HepG2 (cell line): ENCODE measurements around the gene GNA12. TPM values are rescaled to one million over a fixed set of nuclear protein-coding genes. Genes with fewer than 3 reads are reported as not detected.
A peak's percentile ranks its signal among the peaks of the same experiment; 100 is the strongest.

Source experiments
- DPF2 ChIP-seq: sonication (generic); formaldehyde crosslinking; IDR thresholded peaks from 2 replicates; pipeline ENCODE4 v1.4.0; 2020; ENCODE audit warnings: mild to moderate bottlenecking, low read depth, missing genetic modification reagents, borderline replicate concordance
- KMT2B ChIP-seq: IDR thresholded peaks from 2 replicates; pipeline ENCODE4 v1.6.1; 2016; ENCODE audit warnings: missing genetic modification reagents, missing compliant biosample characterization
- NFYC ChIP-seq: IDR thresholded peaks from 2 replicates; pipeline ENCODE4 v1.6.1; 2016; ENCODE audit warnings: missing genetic modification reagents, missing compliant biosample characterization
- SP4 ChIP-seq: sonication (generic); formaldehyde crosslinking; IDR thresholded peaks from 2 replicates; pipeline ENCODE4 v1.8.1; 2023; ENCODE audit warnings: mild to moderate bottlenecking, missing genetic modification reagents
- TBL1XR1 ChIP-seq: fragments of 150-350 bp; IDR thresholded peaks from 2 replicates; pipeline ENCODE4 v1.6.1; 2014; ENCODE audit warnings: borderline replicate concordance, low read length; ENCODE audit not compliant: partially characterized antibody
- ZNF224 ChIP-seq: sonication (generic); formaldehyde crosslinking; IDR thresholded peaks from 2 replicates; pipeline ENCODE4 v1.5.0; 2020; ENCODE audit warnings: mild to moderate bottlenecking, missing genetic modification reagents
- ZNF432 ChIP-seq: sonication (generic); formaldehyde crosslinking; IDR thresholded peaks from 2 replicates; pipeline ENCODE4 v1.5.0; 2020; ENCODE audit warnings: missing genetic modification reagents, mild to moderate bottlenecking, borderline replicate concordance
- ZNF451 ChIP-seq: sonication (generic); formaldehyde crosslinking; IDR thresholded peaks from 2 replicates; pipeline ENCODE4 v1.5.0; 2020; ENCODE audit warnings: mild to moderate bottlenecking, missing genetic modification reagents
- ZNF597 ChIP-seq: sonication (generic); formaldehyde crosslinking; IDR thresholded peaks from 2 replicates; pipeline ENCODE4 v1.5.0; 2020; ENCODE audit warnings: missing genetic modification reagents
- polyA plus RNA-seq, 8 experiments: library from polyadenylated mRNA; depleted of rRNA in 3 of 8; stranded (reverse) in 7 of 8; unstranded in 1 of 8; fragments of >200 nt; fragmentation: Illumina TruSeq in 4 of 8; extraction: Trizol in 4 of 8; gene quantifications; 2 replicates each; pipeline versions ENCODE4 v1.2.1 to v1.2.3, GENCODE V29; 2011 to 2016; ENCODE audit warnings: low read depth in 4 of 8, missing spikeins in 1 of 8, mixed read lengths in 1 of 8; ENCODE audit not compliant: insufficient read depth in 1 of 8
- total RNA-seq, 5 experiments: library from RNA; depleted of rRNA; stranded (reverse); fragments of >200 nt; fragmentation: Illumina TruSeq; extraction: Trizol; gene quantifications; 2 replicates each; pipeline ENCODE4 v1.2.3, GENCODE V29; 2016; ENCODE audit warnings: low read depth in 1 of 5
- TF ChIP-seq, protein P1 (sequence below): sonication (generic); formaldehyde crosslinking; IDR thresholded peaks from 2 replicates; pipeline ENCODE4 v1.5.1; 2020; ENCODE audit warnings: mild to moderate bottlenecking, missing genetic modification reagents, borderline replicate concordance
- TF ChIP-seq, protein P2 (sequence below): sonication (generic); formaldehyde crosslinking; IDR thresholded peaks from 2 replicates; pipeline ENCODE4 v1.5.1; 2020; ENCODE audit warnings: missing genetic modification reagents, mild to moderate bottlenecking, borderline replicate concordance
- TF ChIP-seq, protein P3 (sequence below): IDR thresholded peaks from 2 replicates; pipeline ENCODE4 v1.6.1; 2016; ENCODE audit warnings: low read depth, borderline replicate concordance
- TF ChIP-seq, protein P4 (sequence below): sonication (generic); formaldehyde crosslinking; IDR thresholded peaks from 2 replicates; pipeline ENCODE4 v1.4.0; 2020; ENCODE audit warnings: missing genetic modification reagents, borderline replicate concordance

The GNA12 gene
- total and polyA plus RNA-seq, 2 of the 13 experiments (the other 11 are each of a cell fraction or from before 2014, with no cell fraction given): 16.2 to 50.9 TPM

- TF ChIP-seq, protein P1, sequence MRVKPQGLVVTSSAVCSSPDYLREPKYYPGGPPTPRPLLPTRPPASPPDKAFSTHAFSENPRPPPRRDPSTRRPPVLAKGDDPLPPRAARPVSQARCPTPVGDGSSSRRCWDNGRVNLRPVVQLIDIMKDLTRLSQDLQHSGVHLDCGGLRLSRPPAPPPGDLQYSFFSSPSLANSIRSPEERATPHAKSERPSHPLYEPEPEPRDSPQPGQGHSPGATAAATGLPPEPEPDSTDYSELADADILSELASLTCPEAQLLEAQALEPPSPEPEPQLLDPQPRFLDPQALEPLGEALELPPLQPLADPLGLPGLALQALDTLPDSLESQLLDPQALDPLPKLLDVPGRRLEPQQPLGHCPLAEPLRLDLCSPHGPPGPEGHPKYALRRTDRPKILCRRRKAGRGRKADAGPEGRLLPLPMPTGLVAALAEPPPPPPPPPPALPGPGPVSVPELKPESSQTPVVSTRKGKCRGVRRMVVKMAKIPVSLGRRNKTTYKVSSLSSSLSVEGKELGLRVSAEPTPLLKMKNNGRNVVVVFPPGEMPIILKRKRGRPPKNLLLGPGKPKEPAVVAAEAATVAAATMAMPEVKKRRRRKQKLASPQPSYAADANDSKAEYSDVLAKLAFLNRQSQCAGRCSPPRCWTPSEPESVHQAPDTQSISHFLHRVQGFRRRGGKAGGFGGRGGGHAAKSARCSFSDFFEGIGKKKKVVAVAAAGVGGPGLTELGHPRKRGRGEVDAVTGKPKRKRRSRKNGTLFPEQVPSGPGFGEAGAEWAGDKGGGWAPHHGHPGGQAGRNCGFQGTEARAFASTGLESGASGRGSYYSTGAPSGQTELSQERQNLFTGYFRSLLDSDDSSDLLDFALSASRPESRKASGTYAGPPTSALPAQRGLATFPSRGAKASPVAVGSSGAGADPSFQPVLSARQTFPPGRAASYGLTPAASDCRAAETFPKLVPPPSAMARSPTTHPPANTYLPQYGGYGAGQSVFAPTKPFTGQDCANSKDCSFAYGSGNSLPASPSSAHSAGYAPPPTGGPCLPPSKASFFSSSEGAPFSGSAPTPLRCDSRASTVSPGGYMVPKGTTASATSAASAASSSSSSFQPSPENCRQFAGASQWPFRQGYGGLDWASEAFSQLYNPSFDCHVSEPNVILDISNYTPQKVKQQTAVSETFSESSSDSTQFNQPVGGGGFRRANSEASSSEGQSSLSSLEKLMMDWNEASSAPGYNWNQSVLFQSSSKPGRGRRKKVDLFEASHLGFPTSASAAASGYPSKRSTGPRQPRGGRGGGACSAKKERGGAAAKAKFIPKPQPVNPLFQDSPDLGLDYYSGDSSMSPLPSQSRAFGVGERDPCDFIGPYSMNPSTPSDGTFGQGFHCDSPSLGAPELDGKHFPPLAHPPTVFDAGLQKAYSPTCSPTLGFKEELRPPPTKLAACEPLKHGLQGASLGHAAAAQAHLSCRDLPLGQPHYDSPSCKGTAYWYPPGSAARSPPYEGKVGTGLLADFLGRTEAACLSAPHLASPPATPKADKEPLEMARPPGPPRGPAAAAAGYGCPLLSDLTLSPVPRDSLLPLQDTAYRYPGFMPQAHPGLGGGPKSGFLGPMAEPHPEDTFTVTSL: no peak
- TF ChIP-seq, protein P2, sequence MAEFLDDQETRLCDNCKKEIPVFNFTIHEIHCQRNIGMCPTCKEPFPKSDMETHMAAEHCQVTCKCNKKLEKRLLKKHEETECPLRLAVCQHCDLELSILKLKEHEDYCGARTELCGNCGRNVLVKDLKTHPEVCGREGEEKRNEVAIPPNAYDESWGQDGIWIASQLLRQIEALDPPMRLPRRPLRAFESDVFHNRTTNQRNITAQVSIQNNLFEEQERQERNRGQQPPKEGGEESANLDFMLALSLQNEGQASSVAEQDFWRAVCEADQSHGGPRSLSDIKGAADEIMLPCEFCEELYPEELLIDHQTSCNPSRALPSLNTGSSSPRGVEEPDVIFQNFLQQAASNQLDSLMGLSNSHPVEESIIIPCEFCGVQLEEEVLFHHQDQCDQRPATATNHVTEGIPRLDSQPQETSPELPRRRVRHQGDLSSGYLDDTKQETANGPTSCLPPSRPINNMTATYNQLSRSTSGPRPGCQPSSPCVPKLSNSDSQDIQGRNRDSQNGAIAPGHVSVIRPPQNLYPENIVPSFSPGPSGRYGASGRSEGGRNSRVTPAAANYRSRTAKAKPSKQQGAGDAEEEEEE (CRISPR knock-in tag): no peak
- TF ChIP-seq ZNF451 (CRISPR knock-in tag) (0 out of 2 replicates have a peak, but pooled peaks have one; percentile 26), TBL1XR1 (no peak), DPF2 (CRISPR knock-in tag) (no peak), ZNF224 (CRISPR knock-in tag) (no peak), ZNF597 (CRISPR knock-in tag) (no peak), KMT2B (CRISPR knock-in tag) (0 out of 2 replicates have a peak, but pooled peaks have one; percentile 17), ZNF432 (no peak), SP4 (CRISPR knock-in tag) (peak; percentile 99), NFYC (CRISPR knock-in tag) (peak; percentile 90)
- TF ChIP-seq, protein P3, sequence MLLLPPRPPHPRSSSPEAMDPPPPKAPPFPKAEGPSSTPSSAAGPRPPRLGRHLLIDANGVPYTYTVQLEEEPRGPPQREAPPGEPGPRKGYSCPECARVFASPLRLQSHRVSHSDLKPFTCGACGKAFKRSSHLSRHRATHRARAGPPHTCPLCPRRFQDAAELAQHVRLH: 0 out of 2 replicates have a peak, but pooled peaks have one; percentile 29
- TF ChIP-seq, protein P4, sequence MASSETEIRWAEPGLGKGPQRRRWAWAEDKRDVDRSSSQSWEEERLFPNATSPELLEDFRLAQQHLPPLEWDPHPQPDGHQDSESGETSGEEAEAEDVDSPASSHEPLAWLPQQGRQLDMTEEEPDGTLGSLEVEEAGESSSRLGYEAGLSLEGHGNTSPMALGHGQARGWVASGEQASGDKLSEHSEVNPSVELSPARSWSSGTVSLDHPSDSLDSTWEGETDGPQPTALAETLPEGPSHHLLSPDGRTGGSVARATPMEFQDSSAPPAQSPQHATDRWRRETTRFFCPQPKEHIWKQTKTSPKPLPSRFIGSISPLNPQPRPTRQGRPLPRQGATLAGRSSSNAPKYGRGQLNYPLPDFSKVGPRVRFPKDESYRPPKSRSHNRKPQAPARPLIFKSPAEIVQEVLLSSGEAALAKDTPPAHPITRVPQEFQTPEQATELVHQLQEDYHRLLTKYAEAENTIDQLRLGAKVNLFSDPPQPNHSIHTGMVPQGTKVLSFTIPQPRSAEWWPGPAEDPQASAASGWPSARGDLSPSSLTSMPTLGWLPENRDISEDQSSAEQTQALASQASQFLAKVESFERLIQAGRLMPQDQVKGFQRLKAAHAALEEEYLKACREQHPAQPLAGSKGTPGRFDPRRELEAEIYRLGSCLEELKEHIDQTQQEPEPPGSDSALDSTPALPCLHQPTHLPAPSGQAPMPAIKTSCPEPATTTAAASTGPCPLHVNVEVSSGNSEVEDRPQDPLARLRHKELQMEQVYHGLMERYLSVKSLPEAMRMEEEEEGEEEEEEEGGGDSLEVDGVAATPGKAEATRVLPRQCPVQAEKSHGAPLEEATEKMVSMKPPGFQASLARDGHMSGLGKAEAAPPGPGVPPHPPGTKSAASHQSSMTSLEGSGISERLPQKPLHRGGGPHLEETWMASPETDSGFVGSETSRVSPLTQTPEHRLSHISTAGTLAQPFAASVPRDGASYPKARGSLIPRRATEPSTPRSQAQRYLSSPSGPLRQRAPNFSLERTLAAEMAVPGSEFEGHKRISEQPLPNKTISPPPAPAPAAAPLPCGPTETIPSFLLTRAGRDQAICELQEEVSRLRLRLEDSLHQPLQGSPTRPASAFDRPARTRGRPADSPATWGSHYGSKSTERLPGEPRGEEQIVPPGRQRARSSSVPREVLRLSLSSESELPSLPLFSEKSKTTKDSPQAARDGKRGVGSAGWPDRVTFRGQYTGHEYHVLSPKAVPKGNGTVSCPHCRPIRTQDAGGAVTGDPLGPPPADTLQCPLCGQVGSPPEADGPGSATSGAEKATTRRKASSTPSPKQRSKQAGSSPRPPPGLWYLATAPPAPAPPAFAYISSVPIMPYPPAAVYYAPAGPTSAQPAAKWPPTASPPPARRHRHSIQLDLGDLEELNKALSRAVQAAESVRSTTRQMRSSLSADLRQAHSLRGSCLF (CRISPR knock-in tag): no peak
Observed at GRCh38 chr7:2844153-2845033, at the start of gene GNA12 (continued).
